HCT116 (cell line): ENCODE results near the gene CNNM3. TPM values are rescaled to one million over a fixed set of nuclear protein-coding genes. Genes with fewer than 3 reads are reported as not detected.

ENCODE experiments used
- ATAC-seq: fragments of 200-7000 bp; cut with Tn5 transposase; 2 replicates; pipeline ENCODE4 v1.9.1; 2020; ENCODE audit warnings: mild to moderate bottlenecking, moderate library complexity
- BruUV-seq: library from RNA; stranded (reverse); fragments of 400-500 nt; replicated peaks from 2 replicates; lab custom pipeline; 2021; lab: Mats Ljungman, UMichigan
- CTCF ChIA-PET: fragments of 300-600 bp; sonication (Branson Sonifier 250); formaldehyde crosslinking; loops from one replicate; lab custom pipeline; 2021; ENCODE audit warnings: antibody characterized with exemption; lab: Charles Lee
- POLR2A ChIA-PET: fragments of 300-600, 350-600 bp; sonication (Branson Sonifier 250); formaldehyde crosslinking; loops from one replicate; lab custom pipeline; 2021; ENCODE audit warnings: antibody characterized with exemption; lab: Charles Lee
- RAD21 ChIA-PET, 2 experiments: fragments of 300-600 bp; sonication (Branson Sonifier 250); formaldehyde crosslinking; loops; one replicate each; lab custom pipeline; 2023; ENCODE audit warnings: low total read pairs in 2 of 2; ENCODE audit not compliant: uncharacterized antibody in 2 of 2, unreplicated experiment in 2 of 2, low non-redundant PET in 1 of 2; lab: Charles Lee
- DNase-seq: peaks from one replicate; pipeline ENCODE4 v3.0.0-alpha.2; 2010; ENCODE audit warnings: low read depth, low spot score
- H2AFZ ChIP-seq: fragments of 200-600 bp; shearing (Covaris generic), sonication (generic); 2 replicates; pipeline ENCODE4 v1.6.1; 2017; ENCODE audit warnings: low read depth, mixed run types, mixed read lengths, antibody characterized with exemption, low read length; ENCODE audit not compliant: poor library complexity, severe bottlenecking
- H3K27ac ChIP-seq: 2 replicates; pipeline ENCODE4 v1.5.1; 2012; ENCODE audit warnings: low read depth, low read length
- H3K27me3 ChIP-seq: fragments of 200-600 bp; sonication (generic); 2 replicates; pipeline ENCODE4 v1.6.1; 2016; ENCODE audit warnings: mixed run types, low read length, mixed read lengths; ENCODE audit not compliant: insufficient read depth
- H3K36me3 ChIP-seq, 2 experiments: fragments of 200-500 bp in 1 of 2; fragments of 200-600 bp in 1 of 2; sonication (Bioruptor generic) in 1 of 2; sonication (generic) in 1 of 2; 2 replicates each; pipeline versions ENCODE4 v1.5.1 to v1.6.1; 2014 to 2016; ENCODE audit warnings: low read length in 2 of 2, inconsistent platforms in 1 of 2, mixed read lengths in 1 of 2, mixed run types in 1 of 2; ENCODE audit not compliant: insufficient read depth in 2 of 2, control insufficient read depth in 1 of 2
- H3K4me1 ChIP-seq, 2 experiments: fragments of 200-600 bp in 1 of 2; sonication (generic) in 1 of 2; 2 replicates each; pipeline versions ENCODE4 v1.5.1 to v1.6.1; 2012 to 2017; ENCODE audit warnings: low read length in 2 of 2, inconsistent platforms in 1 of 2, mild to moderate bottlenecking in 1 of 2, mixed read lengths in 1 of 2, mixed run types in 1 of 2, moderate library complexity in 1 of 2; ENCODE audit not compliant: insufficient read depth in 2 of 2, control insufficient read depth in 1 of 2
- H3K4me2 ChIP-seq: fragments of 200-600 bp; sonication (generic); 2 replicates; pipeline ENCODE4 v1.6.1; 2017; ENCODE audit warnings: mixed run types, low read length, mixed read lengths
- H3K4me3 ChIP-seq, 2 experiments: fragments of 200-600 bp in 1 of 2; sonication (generic) in 1 of 2; replicated peaks in 1 of 2; 2 replicates each; pipeline ENCODE4 v1.5.1; 2011 to 2016; ENCODE audit warnings: low read length in 2 of 2, control low read depth in 1 of 2, low read depth in 1 of 2, mild to moderate bottlenecking in 1 of 2, mixed read lengths in 1 of 2, mixed run types in 1 of 2
- H3K79me2 ChIP-seq: fragments of 200-600 bp; sonication (generic); 2 replicates; pipeline ENCODE4 v1.6.1; 2017; ENCODE audit warnings: mild to moderate bottlenecking, mixed run types, low read length, moderate library complexity, mixed read lengths; ENCODE audit not compliant: insufficient read depth
- H3K9ac ChIP-seq: fragments of 200-600 bp; sonication (generic); 2 replicates; pipeline ENCODE4 v1.6.1; 2016; ENCODE audit warnings: low read length, mixed read lengths
- H3K9me2 ChIP-seq: fragments of 200-600 bp; sonication (generic), shearing (Covaris generic); 2 replicates; pipeline ENCODE4 v1.6.1; 2017; ENCODE audit warnings: mixed run types, mild to moderate bottlenecking, moderate library complexity; ENCODE audit not compliant: insufficient read depth
- H3K9me3 ChIP-seq, 2 experiments: fragments of 200-500 bp in 1 of 2; fragments of 200-600 bp in 1 of 2; sonication (Bioruptor generic) in 1 of 2; sonication (generic) in 1 of 2; 2 replicates each; pipeline ENCODE4 v1.6.1; 2014 to 2017; ENCODE audit warnings: low read length in 2 of 2, mixed read lengths in 2 of 2, inconsistent platforms in 1 of 2, low read depth in 1 of 2, mild to moderate bottlenecking in 1 of 2, mixed run types in 1 of 2, moderate library complexity in 1 of 2; ENCODE audit not compliant: control insufficient read depth in 1 of 2, insufficient read depth in 1 of 2
- H4K20me1 ChIP-seq: fragments of 200-600 bp; sonication (generic), shearing (Covaris generic); 2 replicates; pipeline ENCODE4 v1.6.1; 2017; ENCODE audit warnings: mixed run types, mild to moderate bottlenecking, moderate library complexity; ENCODE audit not compliant: insufficient read depth
- ATF3 ChIP-seq: IDR thresholded peaks from 2 replicates; pipeline ENCODE4 v1.6.1; 2012
- CTCF ChIP-seq, 3 experiments: fragments of 200-600 bp in 1 of 3; sonication (generic) in 1 of 3; IDR thresholded peaks in 2 of 3; conservative IDR thresholded peaks in 1 of 3; 2 replicates each; pipeline ENCODE4 v1.5.1; 2012 to 2017; ENCODE audit warnings: low read depth in 2 of 3, low read length in 2 of 3, antibody characterized with exemption in 1 of 3, borderline replicate concordance in 1 of 3, control low read depth in 1 of 3, mild to moderate bottlenecking in 1 of 3, mixed read lengths in 1 of 3, mixed run types in 1 of 3, moderate library complexity in 1 of 3; ENCODE audit not compliant: insufficient read depth in 1 of 3
- ELF1 ChIP-seq: IDR thresholded peaks from 2 replicates; pipeline ENCODE4 v1.6.1; 2012; ENCODE audit warnings: low read depth, borderline replicate concordance
- FOSL1 ChIP-seq: IDR thresholded peaks from 2 replicates; pipeline ENCODE4 v1.6.1; 2012; ENCODE audit warnings: low read depth
- MAX ChIP-seq: IDR thresholded peaks from 2 replicates; pipeline ENCODE4 v1.6.1; 2012
- REST ChIP-seq: IDR thresholded peaks from 2 replicates; pipeline ENCODE4 v1.6.1; 2012; ENCODE audit warnings: low read depth
- SRF ChIP-seq: IDR thresholded peaks from 2 replicates; pipeline ENCODE4 v1.6.1; 2012; ENCODE audit warnings: low read depth
- ZBTB33 ChIP-seq: IDR thresholded peaks from 2 replicates; pipeline ENCODE4 v1.6.1; 2011; ENCODE audit warnings: mild to moderate bottlenecking, low read length, moderate library complexity; ENCODE audit not compliant: insufficient replicate concordance; ENCODE audit errors: extremely low read depth
- ZNF274 ChIP-seq: fragments of 200-500 bp; sonication (Bioruptor generic); IDR thresholded peaks from 2 replicates; pipeline ENCODE4 v1.6.1; 2014; ENCODE audit warnings: mild to moderate bottlenecking, low read depth, low read length, inconsistent platforms
- intact Hi-C: fragments of 100-400 bp; cut with micrococcal nuclease; formaldehyde crosslinking; loops from 2 replicates; pipeline ENCODE4 v1.10.0; 2022
- total RNA-seq: library from RNA; stranded (reverse); gene quantifications from one replicate; pipeline ENCODE4 v1.2.1, GENCODE V29; 2021; ENCODE audit not compliant: unreplicated experiment

CNNM3 gene
- total RNA-seq, 1 experiment from 2014 or later = 31.1 TPM

GRCh38 chr2:96882230-96882629 lies 66.2 kb downstream of the CNNM3 start:
- Histone ChIP-seq H3K9me3 (no peaks in the 10 kb centered on the region), H3K27ac (no peak overlapping the region), H3K9me2 (no peaks in the 10 kb centered on the region), H3K4me1 (peaks cover 0 to 8% of the 10 kb centered on the region in 2 experiments; a peak in 1 of 4 replicates), H3K36me3 (no peaks in the 10 kb centered on the region), H4K20me1 (no peaks in the 10 kb centered on the region), H3K4me2 (no peak overlapping the region)
- intact Hi-C loops = no loop called here
- ATAC-seq = no peak
- TF ChIP-seq ELF1 (no peak), ZBTB33 (no peak), MAX (no peak), SRF (no peak)
- TF ChIP-seq, all 23 proteins: peak for 0
- no peak overlapping the region for H2AFZ ChIP-seq
- ChIA-PET POLR2A (no interaction called here), RAD21 (interaction anchor here in 1 of 2 experiments (0.6 kb wide), 1 partner anchor 24 kb away, joined by 6 read pairs; the partner anchor contains the start of gene ANKRD39), CTCF (no interaction called here)
- no peak overlapping the region for H3K9ac ChIP-seq
- no TSS peak for BruUV-seq
- no peaks in the 10 kb centered on the region for H3K79me2 ChIP-seq
- no peak for DNase-seq
- no peaks in the 10 kb centered on the region for H3K27me3 ChIP-seq
- no peak overlapping the region for H3K4me3 ChIP-seq

GRCh38 chr2:96882906-96883305 lies 66.8 kb downstream of the CNNM3 start:
- no peak overlapping the region for H3K9ac ChIP-seq
- ChIA-PET RAD21 (no interaction called here), POLR2A (no interaction called here)
- TF ChIP-seq ZNF274 (no peak), CTCF (IDR thresholded peaks at IDR 0.05 in 2 of 3, conservative IDR thresholded peaks at IDR 0.05 in 1 of 3; ENCODE audit: borderline replicate concordance in 1 of 3, insufficient read depth in 1 of 3, low read depth in 2 of 3, low read length in 2 of 3) (no peak), ELF1 (no peak), FOSL1 (no peak), ATF3 (no peak), REST (no peak)

More at GRCh38 chr2:96882906-96883305, 66.8 kb downstream of the CNNM3 start:
- BruUV-seq = no TSS peak
- Histone ChIP-seq H3K4me1 (peaks cover 0 to 8% of the 10 kb centered on the region in 2 experiments; a peak in 1 of 4 replicates), H2AFZ (no peak overlapping the region), H3K4me2 (no peak overlapping the region), H4K20me1 (no peaks in the 10 kb centered on the region), H3K9me2 (no peaks in the 10 kb centered on the region), H3K4me3 (no peak overlapping the region), H3K79me2 (no peaks in the 10 kb centered on the region), H3K9me3 (no peaks in the 10 kb centered on the region), H3K27ac (no peak overlapping the region), H3K36me3 (no peaks in the 10 kb centered on the region), H3K27me3 (no peaks in the 10 kb centered on the region)
- intact Hi-C loops = no loop called here
- ATAC-seq (no peak), DNase-seq (no peak)
- CTCF ChIA-PET = no interaction called here
